ENCODE measurements around the gene HOXA11.

HOXA11 gene

GRCh38 chr7:27131390-27131819 lies 53.6 kb downstream of the HOXA11 start:
- H3K4me2 ChIP-seq (ENCODE audit: insufficient read depth, low read length), result no peak overlapping the region
- TF ChIP-seq CTCF (IDR thresholded peaks at IDR 0.05; ENCODE audit: borderline replicate concordance, extremely low read depth, low read length, poor library complexity, severe bottlenecking) (no peak), EZH2 (IDR thresholded peaks at IDR 0.05; ENCODE audit: borderline replicate concordance, low read depth, low read length, severe bottlenecking) (no peak)
- DNase-seq (no peak), ATAC-seq (ENCODE audit: insufficient read depth, low read depth) (no peak)
- no peaks in the 10 kb centered on the region for H3K79me2 ChIP-seq (ENCODE audit: insufficient read depth, low read length)
- no peaks in the 10 kb centered on the region for H3K36me3 ChIP-seq (ENCODE audit: insufficient read depth, low read length)
- H3K9ac ChIP-seq (ENCODE audit: low read depth, low read length), result no peak overlapping the region
- no peak overlapping the region for H3K27ac ChIP-seq (ENCODE audit: low read length)
- no peaks in the 10 kb centered on the region for H3K9me3 ChIP-seq (ENCODE audit: insufficient read depth, low read length, severe bottlenecking)
- H3K4me1 ChIP-seq (ENCODE audit: insufficient read depth, low read length), result no peaks in the 10 kb centered on the region
- H3K4me3 ChIP-seq (ENCODE audit: low read depth in 1 of 2, low read length in 2 of 2), result no peak overlapping the region
- no peak overlapping the region for H2AFZ ChIP-seq (ENCODE audit: low read depth, low read length)
- no peaks in the 10 kb centered on the region for H3K27me3 ChIP-seq (ENCODE audit: insufficient read depth, low read length, poor library complexity)
- H4K20me1 ChIP-seq (ENCODE audit: insufficient read depth, low read length), result no peaks in the 10 kb centered on the region

All from DND-41 (cell line).